ENCODE results near the gene TRNAU1AP.
"Not testable (repeated sequence)": the region's sequence is repeated elsewhere in the genome, so short reads cannot be mapped to it uniquely, and the experiment has no call there.

TRNAU1AP gene

DNA sequence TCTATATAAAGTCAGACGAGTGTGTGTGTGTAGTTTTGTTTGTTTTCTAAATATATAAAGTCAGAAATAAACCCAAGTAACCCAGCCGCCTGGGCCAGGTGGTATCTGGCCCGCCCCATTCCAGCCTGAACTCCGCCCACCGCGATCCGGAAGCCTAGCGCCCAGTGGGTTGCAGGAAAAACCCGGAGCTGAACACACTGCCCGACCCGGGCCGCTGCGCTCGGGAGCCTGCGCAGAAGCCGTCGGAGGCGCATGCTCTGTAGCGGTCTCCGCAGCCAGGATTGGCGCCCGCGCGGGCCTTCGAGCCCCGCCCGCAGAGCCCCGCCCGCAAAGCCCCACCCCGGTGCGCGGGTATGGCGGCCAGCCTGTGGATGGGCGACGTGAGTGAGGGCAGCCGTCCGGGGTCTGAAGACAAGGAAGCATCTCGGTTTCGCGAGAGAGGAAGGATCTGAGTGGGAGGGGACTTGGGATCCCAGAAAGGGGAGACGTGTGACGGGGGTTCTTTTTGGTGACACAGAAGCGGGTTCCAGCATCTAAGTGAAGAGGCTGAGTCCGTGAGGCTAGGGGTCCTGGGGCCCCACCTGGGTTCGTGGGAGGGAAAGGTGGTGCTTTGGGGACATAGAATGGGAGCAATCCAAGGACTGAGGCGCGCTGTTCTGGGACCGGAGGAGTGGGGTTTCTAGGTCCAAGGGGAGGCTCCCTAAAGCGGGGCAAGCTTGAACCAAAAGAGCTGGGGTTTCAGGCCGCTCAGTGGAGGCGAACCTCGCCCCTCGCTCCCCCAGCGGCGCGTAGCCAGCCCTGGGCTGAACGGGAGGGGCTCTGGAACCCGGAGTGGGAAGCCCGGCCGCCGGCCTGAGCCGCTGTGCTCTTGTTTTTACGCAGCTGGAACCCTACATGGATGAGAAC is at the start of gene TRNAU1AP:
TRNAU1AP (plus strand) TSS at position 328 of the 906 bp plus-strand sequence; CDS start at position 354, 26 bp downstream.
- DNase-seq = peak; percentile 83 to 92

DNA sequence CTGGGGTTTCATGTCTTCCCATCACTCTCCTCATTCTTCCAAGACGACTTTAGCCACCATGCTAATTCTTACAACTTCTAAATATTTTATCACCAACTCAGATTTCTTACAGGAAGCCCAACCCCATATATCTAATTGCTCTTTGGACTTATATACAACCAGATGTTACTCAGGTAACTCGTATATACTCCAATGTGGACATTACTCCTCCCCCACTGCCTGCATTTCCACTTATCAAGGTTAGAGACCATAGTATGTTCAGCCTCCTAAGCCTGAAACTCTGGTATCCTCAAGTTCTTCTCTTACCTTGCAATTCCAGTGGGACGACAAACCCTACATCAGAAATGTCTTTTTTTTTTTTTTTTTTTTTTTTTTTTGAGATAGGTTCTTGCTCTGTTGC is 49.8 kb upstream of the TRNAU1AP start:
- no peak for DNase-seq

DNA sequence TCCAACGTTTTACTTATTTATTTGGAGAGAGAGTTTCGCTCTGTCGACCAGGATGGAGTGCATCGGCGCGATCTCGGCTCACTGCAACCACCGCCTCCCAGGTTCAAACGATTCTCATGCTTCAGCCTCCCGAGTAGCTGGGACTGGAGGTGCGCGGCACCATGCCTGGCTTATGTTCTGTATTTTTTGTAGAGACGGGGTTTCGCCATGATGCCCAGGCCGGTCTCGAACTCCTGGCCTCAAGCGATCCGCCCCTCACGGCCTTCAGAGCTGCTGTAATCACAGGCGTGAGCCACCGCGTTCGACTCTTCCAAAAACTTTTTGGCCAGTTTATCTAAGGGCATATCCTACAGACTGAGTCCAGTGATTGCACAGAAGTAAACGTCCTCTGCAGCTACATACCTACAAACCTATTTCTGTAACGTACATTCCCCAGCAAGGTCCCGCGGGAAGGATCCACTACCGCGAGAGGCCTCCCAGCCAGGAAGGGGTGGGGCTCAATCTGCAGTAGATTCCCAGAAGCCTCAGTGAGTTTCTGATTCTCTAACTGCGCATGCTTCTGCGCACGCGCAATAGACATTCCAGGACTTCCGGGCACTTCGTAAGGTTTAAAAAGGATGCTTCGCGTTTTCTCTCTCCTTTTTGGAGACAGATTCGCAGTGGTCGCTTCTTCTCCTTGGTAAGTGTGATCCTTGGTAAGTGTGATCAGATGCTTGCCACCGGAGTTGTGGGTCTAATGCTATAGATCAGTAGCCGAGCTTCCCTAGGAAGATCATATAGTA is 47.3 kb upstream of the TRNAU1AP start, which contains the start of gene RCC1:
RCC1 (plus strand) TSS at position 638 of the 782 bp plus-strand sequence. CDS start 23,824 bp downstream, outside the sequence.
- DNase-seq = peak; percentile 68 to 95

DNA sequence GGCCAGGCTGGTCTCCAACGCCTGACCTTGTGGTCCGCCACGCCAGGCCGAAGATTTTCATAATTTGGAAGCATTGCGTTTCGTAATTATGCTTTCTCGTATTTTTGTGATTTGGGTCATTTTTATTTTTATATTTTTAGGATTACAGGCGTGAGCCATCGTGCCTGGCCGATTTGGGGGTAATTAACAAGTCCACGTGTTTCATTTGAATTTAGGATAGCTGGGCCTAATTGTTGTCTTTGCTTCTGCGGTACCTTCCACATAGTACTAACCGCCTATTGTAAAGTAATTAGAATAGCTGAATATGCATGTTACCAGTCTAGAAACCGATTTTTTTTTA is 46.0 kb upstream of the TRNAU1AP start:
- DNase-seq = no peak

DNA sequence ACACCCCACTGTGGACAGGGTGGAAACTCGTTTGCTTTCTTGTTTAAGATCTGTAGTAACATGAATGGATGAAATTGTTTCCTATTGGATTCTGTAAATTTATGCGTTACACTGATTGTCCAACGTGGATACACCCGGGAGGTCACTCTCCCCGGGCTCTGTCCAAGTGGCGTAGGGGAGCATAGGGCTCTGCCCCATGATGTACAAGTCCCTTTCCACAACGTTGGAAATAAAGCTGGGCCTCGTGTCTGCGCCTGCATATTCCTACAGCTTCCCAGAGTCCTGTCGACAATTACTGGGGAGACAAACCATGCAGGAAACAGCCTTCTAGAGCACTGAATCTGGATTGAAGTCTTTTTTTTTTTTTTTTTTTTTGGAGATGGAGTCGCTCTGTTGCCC is 45.6 kb upstream of the TRNAU1AP start:
- no peak for DNase-seq

DNA sequence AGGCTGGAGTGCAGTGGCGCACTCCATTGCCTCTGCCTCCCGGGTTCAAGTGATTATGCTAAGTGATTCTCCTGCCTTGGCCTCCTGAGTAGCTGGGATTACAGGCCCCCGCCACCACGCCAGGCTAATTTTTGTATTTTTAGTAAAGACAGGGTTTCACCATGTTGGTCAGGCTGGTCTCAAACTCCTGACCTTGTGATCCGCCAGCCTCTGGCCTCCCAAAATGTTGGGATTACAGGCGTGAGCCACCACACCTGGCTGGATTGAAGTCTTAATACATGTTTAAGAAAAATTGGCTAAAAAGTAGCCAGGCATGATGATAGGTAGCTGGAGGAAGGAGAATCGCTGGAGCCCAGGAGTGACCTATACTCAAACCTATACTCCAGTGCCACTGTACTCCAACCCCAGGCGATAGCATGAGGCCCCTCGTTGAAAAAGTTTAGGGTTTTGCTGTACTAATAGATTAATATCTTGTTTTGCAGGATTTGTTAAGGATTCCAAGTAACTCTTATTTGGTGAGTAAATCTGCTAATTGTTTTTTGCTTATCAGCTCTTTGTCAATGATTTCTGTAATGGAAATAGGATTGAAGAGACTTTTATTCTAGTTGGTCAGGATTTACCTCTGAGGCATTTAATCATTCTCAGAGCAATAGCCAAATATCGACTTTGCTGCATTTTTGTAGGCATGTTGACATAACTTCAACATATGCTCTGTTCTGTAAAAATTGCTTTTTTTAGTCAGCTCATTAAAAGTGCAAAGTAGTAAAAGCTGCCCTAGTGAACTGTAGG is 45.0 kb upstream of the TRNAU1AP start:
- DNase-seq = no peak

DNA sequence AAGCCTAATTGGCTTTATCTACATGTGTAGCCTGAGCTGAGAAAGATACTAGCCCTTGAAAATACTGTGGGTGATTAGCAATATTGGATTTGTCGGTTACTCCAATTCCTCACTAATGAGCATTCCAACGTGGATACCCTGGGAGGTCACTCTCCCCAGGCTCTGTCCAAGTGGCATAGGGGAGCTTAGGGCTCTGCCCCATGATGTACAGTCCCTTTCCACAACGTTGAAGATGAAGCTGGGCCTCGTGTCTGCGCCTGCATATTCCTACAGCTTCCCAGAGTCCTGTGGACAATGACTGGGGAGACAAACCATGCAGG is 44.5 kb upstream of the TRNAU1AP start:
- DNase-seq = no peak

DNA sequence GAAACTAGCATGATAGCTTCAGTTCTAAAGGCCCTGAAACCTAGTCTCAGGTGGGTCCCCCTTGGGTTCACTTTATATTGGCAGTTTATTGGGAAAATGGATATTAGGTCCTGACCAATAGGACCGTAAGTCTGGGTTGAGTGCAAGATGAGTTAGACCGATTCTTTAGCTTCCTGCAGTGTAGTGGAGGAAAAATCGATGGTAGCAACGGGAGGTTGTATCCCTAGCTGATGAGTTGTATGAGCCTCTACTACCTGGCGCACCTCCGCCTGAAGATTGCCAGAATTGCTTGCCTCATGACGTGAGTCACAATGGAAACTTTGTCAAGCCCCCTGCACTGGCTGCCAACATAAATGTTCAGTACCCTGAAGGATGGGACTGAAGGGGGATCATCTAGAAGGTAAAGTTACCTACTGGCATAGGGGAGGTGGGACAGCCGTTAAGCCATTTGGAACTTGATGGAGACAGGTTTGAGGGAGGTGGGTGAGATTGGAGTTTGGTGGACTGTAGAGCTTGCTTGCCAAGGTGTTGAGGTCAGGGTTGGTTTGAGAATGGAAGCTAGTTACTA is 43.1 kb upstream of the TRNAU1AP start:
- no peak for DNase-seq

DNA sequence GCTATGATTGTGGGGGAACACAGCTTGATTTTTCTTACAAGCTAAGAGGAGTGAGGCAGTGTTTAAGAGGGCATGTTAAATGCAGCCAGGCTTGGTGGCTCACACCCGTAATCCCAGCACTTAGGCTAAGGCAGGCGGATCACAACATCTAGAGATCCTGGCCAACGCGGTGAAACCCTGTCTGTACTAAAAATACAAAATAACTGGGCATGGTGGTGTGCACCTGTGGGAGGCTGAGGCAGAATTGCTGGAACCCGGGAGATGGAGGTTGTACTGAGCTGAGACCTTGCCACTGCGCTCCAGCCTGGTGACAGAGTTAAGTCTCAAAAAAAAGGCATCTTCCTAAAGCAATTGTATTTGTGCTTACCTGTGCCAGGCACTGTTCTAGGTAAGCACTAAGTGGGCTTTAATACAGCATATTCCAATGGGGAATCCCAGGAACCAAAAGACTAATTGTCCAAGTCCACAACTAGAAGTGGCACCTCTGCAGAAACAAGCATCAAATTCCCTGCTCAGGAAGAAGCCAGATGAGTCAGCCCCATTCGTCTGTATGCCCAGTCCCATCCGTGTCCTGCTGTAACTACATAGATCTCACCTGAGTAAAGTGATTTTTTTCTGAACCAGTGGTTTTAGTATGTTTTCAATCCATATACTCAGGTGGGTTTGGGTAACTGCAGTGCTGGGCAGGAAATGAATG is 42.5 kb upstream of the TRNAU1AP start:
- no peak for DNase-seq

DNA sequence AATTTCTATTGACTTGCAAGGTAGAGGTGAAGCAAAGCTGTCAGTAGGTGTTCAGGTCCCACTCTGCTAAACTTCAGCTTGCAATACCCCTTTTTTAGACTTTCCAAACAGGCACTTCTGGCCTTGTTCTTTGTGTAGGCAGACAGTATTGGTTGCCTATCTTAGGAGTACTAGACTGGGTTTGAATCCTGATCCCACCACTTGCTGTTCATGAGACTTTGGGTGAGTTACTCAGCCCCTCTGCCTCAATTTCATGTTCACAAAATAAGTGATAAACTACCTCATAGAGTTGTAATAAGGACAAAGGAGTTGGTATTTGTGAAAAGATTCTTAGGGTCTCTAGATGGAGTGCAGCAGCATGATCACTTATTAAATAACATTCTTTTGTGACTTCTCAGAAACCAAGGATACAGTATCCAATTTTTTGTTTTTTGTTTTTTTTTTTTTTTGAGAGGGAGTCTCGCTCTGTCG is 41.9 kb upstream of the TRNAU1AP start:
- DNase-seq = no peak

DNA sequence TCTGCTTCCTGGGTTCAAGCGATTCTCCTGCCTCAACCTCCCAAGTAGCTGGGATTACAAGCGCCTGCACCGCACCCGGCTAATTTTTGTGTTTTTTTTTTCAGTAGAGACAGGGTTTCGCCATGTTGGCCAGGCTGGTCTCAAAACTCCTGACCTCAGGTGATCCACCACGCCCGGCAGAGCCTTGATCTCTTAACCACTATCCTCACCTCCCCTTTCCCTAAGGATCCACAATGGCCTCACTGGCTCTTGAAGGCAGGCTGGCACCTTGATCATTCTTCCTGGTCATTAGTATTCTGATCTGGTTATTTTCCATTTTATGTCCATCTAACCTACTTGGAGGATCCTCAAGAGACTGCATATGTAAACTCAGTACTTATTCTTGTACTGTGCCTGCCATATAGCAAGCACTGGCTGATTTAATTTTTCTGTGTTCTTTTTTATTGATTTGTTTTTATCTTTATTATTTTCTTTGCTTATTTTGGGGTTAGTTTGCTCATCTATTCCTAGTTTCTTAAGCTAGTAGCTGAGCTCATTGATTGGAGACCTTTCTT is 40.8 kb upstream of the TRNAU1AP start:
- no peak for DNase-seq

DNA sequence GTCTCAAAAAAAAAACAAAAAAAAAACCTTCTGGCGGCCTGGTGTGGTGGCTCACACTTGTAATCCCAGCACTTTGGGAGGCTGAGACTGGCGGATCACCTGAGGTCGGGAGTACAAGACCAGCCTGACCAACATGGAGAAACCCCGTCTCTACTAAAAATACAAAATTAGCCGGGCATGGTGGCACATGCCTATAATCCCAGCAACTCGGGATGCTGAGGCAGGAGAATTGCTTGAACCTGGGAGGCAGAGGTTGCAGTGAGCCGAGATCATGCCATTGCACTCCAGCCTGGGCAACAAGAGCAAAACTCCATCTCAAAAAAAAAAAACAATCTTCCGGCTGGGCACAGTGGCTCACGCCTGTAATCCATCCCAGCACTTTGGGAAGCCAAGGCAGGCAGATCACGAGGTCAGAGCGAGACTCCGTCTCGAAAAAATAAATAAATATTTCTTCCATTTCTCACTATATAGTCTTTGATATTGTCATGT is 38.4 kb upstream of the TRNAU1AP start:
- not testable (repeated sequence) for DNase-seq

DNA sequence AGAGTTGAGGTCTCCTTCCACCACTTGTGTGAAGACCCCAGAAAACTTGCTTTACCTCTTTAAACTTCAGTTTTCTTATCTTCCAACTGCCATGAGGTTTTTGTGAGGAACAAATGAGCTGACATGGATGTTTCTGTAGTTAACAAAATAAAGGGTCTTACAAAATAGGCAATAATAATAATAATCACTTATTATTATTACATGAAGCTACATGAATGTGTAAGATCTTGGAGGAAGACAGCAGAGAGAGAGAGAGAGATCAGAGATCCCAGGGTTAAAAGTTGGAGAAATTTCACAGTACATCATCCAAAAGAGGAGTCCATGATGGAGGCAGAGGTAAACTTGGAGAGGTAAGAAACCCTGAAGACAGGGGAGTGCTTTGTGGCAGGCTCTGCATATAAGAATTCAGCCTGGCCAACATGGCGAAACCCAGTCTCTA is 36.3 kb upstream of the TRNAU1AP start:
- no peak for DNase-seq

DNA sequence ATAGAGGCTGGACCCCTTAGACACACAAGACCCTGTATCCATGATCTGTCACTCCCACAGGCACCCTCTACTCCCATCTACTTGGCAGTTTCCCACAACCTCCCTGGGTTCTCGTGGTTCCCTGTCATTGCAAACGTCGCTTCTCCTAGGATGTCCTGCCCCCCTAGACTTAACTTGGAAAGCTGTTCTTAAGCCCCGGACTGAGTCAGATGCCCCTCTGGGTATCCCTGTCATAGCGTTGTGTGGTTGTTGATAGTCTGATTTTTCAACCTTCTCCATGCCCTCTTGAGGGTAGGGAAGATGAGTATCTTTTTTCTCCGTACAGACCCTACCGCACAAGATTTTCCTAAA is 35.3 kb upstream of the TRNAU1AP start:
- no peak for DNase-seq

DNA sequence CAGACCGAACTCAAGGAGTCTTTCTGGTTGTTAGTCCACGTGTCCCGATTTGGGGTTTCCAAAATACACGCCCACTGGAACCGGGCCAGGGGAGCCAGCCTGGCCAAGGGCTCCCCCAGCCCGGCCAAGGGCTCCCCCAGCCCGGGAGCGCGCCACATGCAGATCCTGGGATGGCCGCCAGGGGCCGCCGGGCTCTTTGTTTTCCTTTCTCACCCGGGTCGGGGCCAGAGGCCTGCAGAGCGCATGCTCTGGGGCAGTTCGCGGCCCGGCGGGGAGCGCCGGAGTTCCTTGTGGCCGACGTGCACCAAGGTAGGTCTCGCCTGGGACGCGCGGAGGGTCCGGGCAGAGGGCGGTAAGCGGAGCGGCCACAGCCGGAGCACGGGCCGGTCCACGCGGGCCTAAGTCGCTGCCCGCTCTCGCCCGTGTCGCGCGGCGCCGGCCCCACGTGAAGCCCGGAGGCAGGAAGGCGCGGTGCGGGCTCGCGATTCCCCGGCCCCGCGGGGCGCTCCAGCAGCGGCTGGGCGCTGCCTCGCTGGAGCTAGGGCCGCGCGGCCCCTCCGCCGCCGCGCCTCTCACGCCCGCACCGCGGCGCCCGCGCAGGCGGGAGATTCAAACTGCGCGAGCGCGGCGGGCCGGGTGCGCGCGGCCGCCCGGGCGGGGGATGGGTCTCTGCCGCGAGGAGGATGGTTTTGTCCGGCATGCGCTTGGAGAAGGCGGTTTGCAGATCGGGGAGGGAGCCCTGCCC is 34.7 kb upstream of the TRNAU1AP start:
- peak; percentile 76 to 77 for DNase-seq

DNA sequence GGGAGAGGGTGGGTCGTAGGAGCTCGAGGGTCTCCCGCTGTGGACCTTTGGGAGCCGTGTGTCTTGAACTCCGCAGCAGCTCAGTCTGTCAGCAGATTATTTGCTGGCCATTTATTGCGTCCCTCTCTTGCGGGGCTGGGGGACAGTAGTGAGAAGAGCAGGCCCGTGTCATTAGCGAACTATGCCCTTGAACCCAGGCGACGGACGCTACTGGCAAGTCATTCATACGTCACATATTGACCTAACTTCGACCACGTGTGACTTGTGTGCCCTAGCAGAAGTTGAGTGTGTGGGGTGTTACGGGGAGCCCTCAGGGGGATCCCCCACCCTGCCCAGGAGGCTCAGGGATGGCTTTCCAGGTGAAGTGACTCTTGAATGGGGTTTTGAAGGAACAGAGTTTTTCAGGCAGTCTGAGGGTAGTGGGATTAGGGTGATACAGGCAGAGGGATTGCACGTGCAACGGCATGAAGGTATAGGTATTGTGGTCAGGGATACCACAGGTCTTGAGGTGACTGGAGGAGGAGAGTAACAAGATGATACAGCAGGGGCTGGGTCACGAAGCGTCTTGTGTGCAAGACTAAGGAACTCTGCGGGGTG is 34.0 kb upstream of the TRNAU1AP start:
- no peak for DNase-seq

DNA sequence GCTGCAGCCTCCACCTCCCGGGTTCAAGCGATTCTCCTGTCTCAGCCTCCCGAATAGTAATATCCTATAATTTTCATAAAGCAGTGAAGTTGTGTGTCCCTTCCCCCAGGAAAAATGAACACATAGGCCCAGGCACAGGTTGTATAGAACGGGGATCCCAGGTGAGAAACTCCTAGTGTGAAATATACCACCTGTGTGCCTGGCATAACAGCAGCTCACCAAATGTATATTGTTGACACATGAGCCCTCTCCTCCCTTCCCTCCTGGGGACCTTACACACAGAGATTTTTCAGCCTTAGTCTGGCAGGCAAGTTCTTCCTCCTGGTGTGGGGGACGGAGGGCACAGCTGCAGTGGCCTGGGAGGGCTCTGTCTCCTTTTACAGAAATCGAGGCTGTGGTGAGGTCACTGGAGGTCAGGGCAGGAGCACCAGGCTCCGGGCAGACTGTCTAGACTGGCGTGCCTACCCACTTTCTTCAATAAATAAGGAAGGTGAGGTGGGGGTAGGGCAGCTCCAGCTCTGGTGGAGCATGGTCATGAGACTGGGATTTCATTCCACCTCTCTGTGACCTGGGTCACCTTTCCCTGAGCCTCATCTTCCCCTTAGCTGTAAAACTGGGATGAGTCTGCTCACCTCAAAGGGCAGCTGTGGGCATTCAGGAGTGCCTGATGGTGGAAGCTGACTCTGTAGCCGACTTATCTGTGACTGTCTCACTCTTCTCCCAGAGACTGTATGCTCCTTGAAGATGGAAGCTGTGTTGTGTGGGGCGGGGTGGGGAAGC is 32.7 kb upstream of the TRNAU1AP start:
- DNase-seq = no peak

DNA sequence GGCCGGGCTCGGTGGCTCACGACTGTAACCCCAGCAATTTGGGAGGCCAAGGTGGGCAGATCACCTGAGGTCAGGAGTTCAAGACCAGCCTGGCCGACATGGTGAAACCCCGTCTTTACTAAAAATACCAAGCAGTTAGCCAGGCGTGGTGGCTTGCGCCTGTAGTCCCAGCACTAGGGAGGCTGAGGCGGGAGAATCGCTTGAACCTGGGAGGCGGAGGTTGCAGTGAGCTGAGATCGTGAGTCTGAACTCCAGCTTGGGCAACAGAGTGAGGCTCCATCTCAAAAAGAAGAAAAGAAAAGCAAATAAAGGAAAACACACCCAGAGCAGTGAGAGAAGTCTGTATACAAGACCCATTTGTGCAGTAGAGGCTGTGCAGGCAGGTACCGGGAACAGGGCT is 32.1 kb upstream of the TRNAU1AP start:
- DNase-seq = not testable (repeated sequence)

DNA sequence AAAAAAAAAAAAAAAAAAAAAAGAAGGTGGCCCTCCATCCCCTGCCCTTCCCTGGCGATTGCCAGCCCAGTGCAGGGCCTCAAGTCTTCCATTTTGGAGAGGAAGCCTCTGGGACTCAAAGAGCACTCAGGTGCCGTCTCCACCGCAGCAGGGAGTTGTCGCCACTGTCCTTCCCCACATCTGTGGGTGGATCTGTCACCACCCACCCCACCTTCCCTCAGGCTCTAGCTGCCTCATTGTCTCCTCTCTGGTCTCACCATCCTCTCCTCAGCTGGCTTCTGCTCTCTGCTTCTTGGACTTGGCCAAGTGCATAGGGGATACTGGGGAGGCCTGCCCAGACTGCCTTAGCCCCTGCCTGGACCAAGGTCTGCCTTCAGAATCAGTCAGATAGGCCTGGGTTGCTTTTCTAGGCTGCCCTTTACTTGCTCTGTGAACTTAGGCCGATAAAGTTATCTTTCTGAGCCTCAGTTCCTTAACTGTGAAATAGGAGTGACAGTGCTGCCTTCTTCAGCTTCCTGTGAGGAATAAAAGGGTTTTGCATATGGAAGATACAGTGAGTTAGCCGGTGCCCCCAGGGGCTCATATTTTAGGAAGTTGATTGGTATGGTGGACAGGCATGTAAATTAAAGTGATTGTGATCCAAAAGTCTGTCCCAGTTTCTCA is 31.3 kb upstream of the TRNAU1AP start:
- no peak for DNase-seq

Measured in bone marrow (tissue), 2 donors.